ENCODE results near the gene FMO1. TPM values are rescaled to one million over a fixed set of nuclear protein-coding genes. Genes with fewer than 3 reads are reported as not detected.
"Not testable (repeated sequence)": the region's sequence is repeated elsewhere in the genome, so short reads cannot be mapped to it uniquely, and the experiment has no call there.

Gene FMO1
- not detected in 2 replicates for total RNA-seq

- no peak for DNase-seq
Observed at GRCh38 chr1:171248302-171248701, at the start of gene FMO1. Gene FMO1, plus strand, starts transcription at chr1:171248494. Its CDS starts 9,594 bp downstream, at chr1:171258088.

GRCh38 chr1:171204296-171204695 lies 44.0 kb upstream of the FMO1 start:
- DNase-seq, result no peak

GRCh38 chr1:171206204-171206977 lies 41.9 kb upstream of the FMO1 start:
- no peak for DNase-seq

- DNase-seq, result no peak
Observed at GRCh38 chr1:171206978-171207355, 41.3 kb upstream of the FMO1 start.

- DNase-seq, result no peak
Observed at GRCh38 chr1:171207377-171207776, 40.9 kb upstream of the FMO1 start.

GRCh38 chr1:171210355-171210754 lies 37.9 kb upstream of the FMO1 start:
- DNase-seq, result no peak

- DNase-seq, result no peak
Observed at GRCh38 chr1:171212607-171213351, 35.5 kb upstream of the FMO1 start.

- no peak for DNase-seq
Observed at GRCh38 chr1:171213559-171214454, 34.5 kb upstream of the FMO1 start.

GRCh38 chr1:171217658-171218443 lies 30.4 kb upstream of the FMO1 start:
- no peak for DNase-seq

GRCh38 chr1:171218661-171219060 lies 29.6 kb upstream of the FMO1 start:
- DNase-seq, result no peak

- no peak for DNase-seq
Observed at GRCh38 chr1:171219346-171220080, 28.8 kb upstream of the FMO1 start.

- DNase-seq, result no peak
Observed at GRCh38 chr1:171220081-171220420, 28.2 kb upstream of the FMO1 start.

GRCh38 chr1:171220581-171221054 lies 27.7 kb upstream of the FMO1 start:
- no peak for DNase-seq

GRCh38 chr1:171221665-171222591 lies 26.4 kb upstream of the FMO1 start:
- DNase-seq, result no peak

- DNase-seq, result no peak
Observed at GRCh38 chr1:171222936-171223335, 25.4 kb upstream of the FMO1 start.

GRCh38 chr1:171224257-171224656 lies 24.0 kb upstream of the FMO1 start:
- DNase-seq, result not testable (repeated sequence)

- peak; percentile 71 for DNase-seq
Observed at GRCh38 chr1:171226747-171227370, 21.4 kb upstream of the FMO1 start.

GRCh38 chr1:171231326-171231725 lies 17.0 kb upstream of the FMO1 start:
- DNase-seq, result no peak

- DNase-seq, result no peak
Observed at GRCh38 chr1:171233183-171233582, 15.1 kb upstream of the FMO1 start.

GRCh38 chr1:171236231-171236630 lies 12.1 kb upstream of the FMO1 start:
- DNase-seq, result not testable (repeated sequence)
